A673 (cell line): ENCODE data around the gene IFIT5. TPM values are rescaled to one million over a fixed set of nuclear protein-coding genes. Genes with fewer than 3 reads are reported as not detected.

Source experiments
- BruUV-seq: library from RNA; stranded (reverse); fragments of 400-500 nt; replicated peaks from 2 replicates; lab custom pipeline; 2021; lab: Mats Ljungman, UMichigan
- CTCF ChIA-PET: fragments of 300-600 bp; sonication (Branson Sonifier 250); formaldehyde crosslinking; loops from one replicate; lab custom pipeline; 2022; ENCODE audit warnings: antibody characterized with exemption; lab: Charles Lee
- POLR2A ChIA-PET: fragments of 300-600 bp; sonication (Branson Sonifier 250); formaldehyde crosslinking; loops from one replicate; lab custom pipeline; 2022; ENCODE audit warnings: antibody characterized with exemption; ENCODE audit not compliant: low non-redundant PET; lab: Charles Lee
- DNase-seq: peaks from one replicate; pipeline ENCODE4 v3.0.0-alpha.2; 2015; ENCODE audit warnings: low spot score
- H3K27ac ChIP-seq: fragments of 200-600 bp; sonication (generic); 2 replicates; pipeline ENCODE4 v1.5.1; 2016; ENCODE audit warnings: mixed run types, low read depth, mild to moderate bottlenecking, mixed read lengths, antibody characterized with exemption, low read length; ENCODE audit not compliant: poor library complexity, severe bottlenecking
- H3K27me3 ChIP-seq: fragments of 200-600 bp; sonication (generic); replicated peaks from 2 replicates; pipeline ENCODE4 v1.6.1; 2017; ENCODE audit warnings: mixed run types, low read depth, mild to moderate bottlenecking, mixed read lengths, antibody characterized with exemption, low read length; ENCODE audit not compliant: insufficient read depth, poor library complexity
- H3K36me3 ChIP-seq: fragments of 200-600 bp; sonication (generic); 2 replicates; pipeline ENCODE4 v1.6.1; 2016; ENCODE audit warnings: mixed run types, mild to moderate bottlenecking, mixed read lengths, antibody characterized with exemption, low read length; ENCODE audit not compliant: insufficient read depth, poor library complexity, severe bottlenecking
- H3K4me1 ChIP-seq: fragments of 200-600 bp; sonication (generic); 2 replicates; pipeline ENCODE4 v1.6.1; 2017; ENCODE audit warnings: mixed run types, mild to moderate bottlenecking, mixed read lengths, antibody characterized with exemption, low read length; ENCODE audit not compliant: insufficient read depth, poor library complexity, severe bottlenecking
- H3K4me3 ChIP-seq: fragments of 200-600 bp; sonication (generic); 2 replicates; pipeline ENCODE4 v1.5.1; 2016; ENCODE audit warnings: low read depth, mixed run types, mild to moderate bottlenecking, mixed read lengths, low read length; ENCODE audit not compliant: poor library complexity, severe bottlenecking
- H3K9me3 ChIP-seq: fragments of 200-600 bp; sonication (generic); 2 replicates; pipeline ENCODE4 v1.6.1; 2016; ENCODE audit warnings: mixed run types, low read depth, mild to moderate bottlenecking, mixed read lengths, antibody characterized with exemption, low read length; ENCODE audit not compliant: poor library complexity, severe bottlenecking
- EZH2 ChIP-seq: fragments of 200-600 bp; sonication (generic); IDR thresholded peaks from 2 replicates; pipeline ENCODE4 v1.6.1; 2017; ENCODE audit warnings: borderline replicate concordance, low read depth, mild to moderate bottlenecking, mixed read lengths, antibody characterized with exemption, low read length; ENCODE audit not compliant: poor library complexity, severe bottlenecking
- intact Hi-C: fragments of 100-400 bp; cut with micrococcal nuclease; formaldehyde crosslinking; loops from one replicate; pipeline ENCODE4 v1.10.0; 2022; ENCODE audit not compliant: unreplicated experiment
- total RNA-seq: library from RNA; stranded (reverse); gene quantifications from 2 replicates; pipeline ENCODE4 v1.2.3, GENCODE V29; 2021
- TF ChIP-seq, protein P1 (sequence below): fragments of 300-800, 200-600 bp; sonication (generic); conservative IDR thresholded peaks from 2 replicates; pipeline ENCODE4 v1.5.1; 2017; ENCODE audit warnings: low read depth, mild to moderate bottlenecking, antibody characterized with exemption, low read length, moderate library complexity, mixed read lengths

IFIT5 gene
- total RNA-seq, 1 experiment from 2014 or later, result 15.8 TPM

DNA sequence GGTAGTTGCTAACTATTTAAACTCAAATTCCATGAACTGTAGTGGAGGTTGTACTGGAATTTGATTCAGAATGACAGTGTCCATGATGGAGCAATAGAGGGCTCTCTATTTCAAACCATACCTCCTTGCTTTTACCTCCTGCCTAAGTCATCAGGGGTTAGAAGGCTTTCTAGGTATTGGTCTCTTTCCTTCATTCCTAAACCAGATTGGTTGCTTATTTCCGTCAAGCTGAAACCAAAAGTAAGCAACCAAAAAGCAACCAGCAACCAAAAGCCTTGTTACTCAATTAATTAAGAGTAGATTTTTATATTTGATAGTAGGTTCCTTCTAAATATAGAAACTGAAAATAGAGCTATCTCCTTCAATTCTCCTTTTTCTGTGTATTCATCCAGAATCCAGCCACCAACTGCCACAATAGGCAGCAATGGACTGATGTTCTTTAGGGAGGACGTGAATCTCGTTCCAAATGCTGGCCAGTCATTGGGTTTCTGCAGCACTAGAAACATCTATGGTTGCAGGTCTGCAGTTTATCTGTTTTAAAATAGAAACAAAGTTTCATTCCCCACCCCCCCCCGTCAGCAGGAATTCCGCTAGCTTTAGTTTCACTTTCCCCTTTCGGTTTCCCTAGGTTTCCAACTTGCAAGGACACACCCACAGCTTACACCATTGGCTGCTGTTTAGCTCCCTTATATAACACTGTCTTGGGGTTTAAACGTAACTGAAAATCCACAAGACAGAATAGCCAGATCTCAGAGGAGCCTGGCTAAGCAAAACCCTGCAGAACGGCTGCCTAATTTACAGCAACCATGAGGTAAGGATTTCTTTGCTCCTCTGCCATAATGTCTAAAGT lies 22.2 kb upstream of the IFIT5 start, which contains the start of gene IFIT1:
TSS of gene IFIT1 (plus strand) at position 717 of the 850 bp plus-strand sequence. CDS start at position 807, 90 bp downstream.
- ChIA-PET POLR2A (interaction anchor here (0.6 kb wide), 2 partner anchors 15 to 154 kb away, joined by 8 to 18 read pairs; no protein-coding TSS in a partner anchor), CTCF (interaction anchor here (0.7 kb wide), 1 partner anchor 113 kb away, joined by 7 read pairs; no protein-coding TSS in a partner anchor)
- Histone ChIP-seq H3K36me3 (no peaks in the 10 kb centered on the region), H3K27me3 (no peaks in the 10 kb centered on the region), H3K27ac (peak within 1 kb of the TSS; percentile 31), H3K4me3 (peak within 1 kb of the TSS; percentile 51), H3K4me1 (no peaks in the 10 kb centered on the region), H3K9me3 (no peaks in the 10 kb centered on the region)
- no peak for TF ChIP-seq EZH2
- TF ChIP-seq, protein P1, sequence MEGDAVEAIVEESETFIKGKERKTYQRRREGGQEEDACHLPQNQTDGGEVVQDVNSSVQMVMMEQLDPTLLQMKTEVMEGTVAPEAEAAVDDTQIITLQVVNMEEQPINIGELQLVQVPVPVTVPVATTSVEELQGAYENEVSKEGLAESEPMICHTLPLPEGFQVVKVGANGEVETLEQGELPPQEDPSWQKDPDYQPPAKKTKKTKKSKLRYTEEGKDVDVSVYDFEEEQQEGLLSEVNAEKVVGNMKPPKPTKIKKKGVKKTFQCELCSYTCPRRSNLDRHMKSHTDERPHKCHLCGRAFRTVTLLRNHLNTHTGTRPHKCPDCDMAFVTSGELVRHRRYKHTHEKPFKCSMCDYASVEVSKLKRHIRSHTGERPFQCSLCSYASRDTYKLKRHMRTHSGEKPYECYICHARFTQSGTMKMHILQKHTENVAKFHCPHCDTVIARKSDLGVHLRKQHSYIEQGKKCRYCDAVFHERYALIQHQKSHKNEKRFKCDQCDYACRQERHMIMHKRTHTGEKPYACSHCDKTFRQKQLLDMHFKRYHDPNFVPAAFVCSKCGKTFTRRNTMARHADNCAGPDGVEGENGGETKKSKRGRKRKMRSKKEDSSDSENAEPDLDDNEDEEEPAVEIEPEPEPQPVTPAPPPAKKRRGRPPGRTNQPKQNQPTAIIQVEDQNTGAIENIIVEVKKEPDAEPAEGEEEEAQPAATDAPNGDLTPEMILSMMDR, result no peak
- no TSS peak for BruUV-seq
- intact Hi-C loops, result no loop called here
- peak; percentile 82 for DNase-seq

DNA sequence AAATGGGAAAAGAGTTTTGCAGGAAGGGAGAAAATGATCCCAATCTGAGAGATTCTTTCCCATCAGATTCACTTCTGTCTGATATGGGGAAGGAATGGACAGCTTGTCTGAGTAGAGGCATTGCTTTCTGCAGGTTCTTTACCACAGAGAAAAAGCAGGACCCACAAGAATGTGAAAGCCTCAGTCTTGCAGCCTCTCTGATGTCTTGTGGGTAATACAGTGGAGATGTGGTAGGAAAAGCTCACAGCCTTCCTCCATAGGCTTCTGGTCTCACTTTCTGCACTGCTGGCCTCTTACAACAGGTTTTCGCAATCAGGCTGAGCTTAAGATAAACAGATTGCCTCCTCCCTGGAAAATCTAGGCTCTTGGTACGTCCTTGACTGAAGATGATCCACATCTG lies 21.4 kb upstream of the IFIT5 start:
- H3K4me3 ChIP-seq, result peak overlapping the region; percentile 51
- ChIA-PET CTCF (no interaction called here), POLR2A (interaction anchor here (0.6 kb wide), 2 partner anchors 155 to 219 kb away, joined by 4 to 8 read pairs; no protein-coding TSS in a partner anchor)
- H3K4me1 ChIP-seq, result no peaks in the 10 kb centered on the region
- peak; percentile 20 for DNase-seq
- no peak for TF ChIP-seq EZH2
- TF ChIP-seq, protein P1, result no peak
- H3K36me3 ChIP-seq, result no peaks in the 10 kb centered on the region
- H3K27ac ChIP-seq, result no peak overlapping the region
- BruUV-seq, result no TSS peak
- no peaks in the 10 kb centered on the region for H3K27me3 ChIP-seq
- intact Hi-C loops, result no loop called here
- H3K9me3 ChIP-seq, result no peaks in the 10 kb centered on the region

DNA sequence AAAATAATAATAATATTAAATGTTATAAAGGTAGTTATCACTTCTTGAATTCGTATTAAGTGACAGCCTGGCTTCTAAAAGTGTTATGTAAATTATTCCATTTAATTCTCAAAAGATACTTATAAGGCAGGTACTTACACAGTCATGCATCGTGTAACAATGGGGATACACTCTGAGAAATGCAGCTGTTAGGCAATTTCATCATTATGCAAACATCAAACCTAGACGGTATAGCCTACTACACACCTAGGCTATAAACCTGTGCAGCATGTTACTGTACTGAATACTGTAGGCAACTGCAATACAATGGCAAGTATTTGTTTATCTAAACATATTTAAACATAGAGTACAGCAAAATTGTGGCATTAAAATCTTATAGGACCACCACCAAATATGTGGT lies 20.5 kb upstream of the IFIT5 start:
- TF ChIP-seq, protein P1, result no peak
- no peak for TF ChIP-seq EZH2
- ChIA-PET POLR2A (no interaction called here), CTCF (no interaction called here)
- no peak for DNase-seq
- no peak overlapping the region for H3K4me3 ChIP-seq
- intact Hi-C loops, result no loop called here
- H3K4me1 ChIP-seq, result no peaks in the 10 kb centered on the region
- no TSS peak for BruUV-seq
- H3K36me3 ChIP-seq, result no peaks in the 10 kb centered on the region
- no peak overlapping the region for H3K27ac ChIP-seq
- no peaks in the 10 kb centered on the region for H3K9me3 ChIP-seq
- no peaks in the 10 kb centered on the region for H3K27me3 ChIP-seq
